ENCODE data around the gene DYNLT4.

Gene DYNLT4

GRCh38 chr1:44759077-44759476, 48.1 kb downstream of the DYNLT4 start:
- TF ChIP-seq SNAI2 (CRISPR knock-in tag; IDR thresholded peaks at IDR 0.05) = no peak
- TF ChIP-seq, protein P1, sequence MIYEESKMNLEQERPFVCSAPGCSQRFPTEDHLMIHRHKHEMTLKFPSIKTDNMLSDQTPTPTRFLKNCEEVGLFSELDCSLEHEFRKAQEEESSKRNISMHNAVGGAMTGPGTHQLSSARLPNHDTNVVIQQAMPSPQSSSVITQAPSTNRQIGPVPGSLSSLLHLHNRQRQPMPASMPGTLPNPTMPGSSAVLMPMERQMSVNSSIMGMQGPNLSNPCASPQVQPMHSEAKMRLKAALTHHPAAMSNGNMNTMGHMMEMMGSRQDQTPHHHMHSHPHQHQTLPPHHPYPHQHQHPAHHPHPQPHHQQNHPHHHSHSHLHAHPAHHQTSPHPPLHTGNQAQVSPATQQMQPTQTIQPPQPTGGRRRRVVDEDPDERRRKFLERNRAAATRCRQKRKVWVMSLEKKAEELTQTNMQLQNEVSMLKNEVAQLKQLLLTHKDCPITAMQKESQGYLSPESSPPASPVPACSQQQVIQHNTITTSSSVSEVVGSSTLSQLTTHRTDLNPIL (CRISPR knock-in tag; IDR thresholded peaks at IDR 0.05; ENCODE audit: low read depth) = no peak
- no peak for TF ChIP-seq ZFP3 (CRISPR knock-in tag; IDR thresholded peaks at IDR 0.05)
- TF ChIP-seq, protein P2, sequence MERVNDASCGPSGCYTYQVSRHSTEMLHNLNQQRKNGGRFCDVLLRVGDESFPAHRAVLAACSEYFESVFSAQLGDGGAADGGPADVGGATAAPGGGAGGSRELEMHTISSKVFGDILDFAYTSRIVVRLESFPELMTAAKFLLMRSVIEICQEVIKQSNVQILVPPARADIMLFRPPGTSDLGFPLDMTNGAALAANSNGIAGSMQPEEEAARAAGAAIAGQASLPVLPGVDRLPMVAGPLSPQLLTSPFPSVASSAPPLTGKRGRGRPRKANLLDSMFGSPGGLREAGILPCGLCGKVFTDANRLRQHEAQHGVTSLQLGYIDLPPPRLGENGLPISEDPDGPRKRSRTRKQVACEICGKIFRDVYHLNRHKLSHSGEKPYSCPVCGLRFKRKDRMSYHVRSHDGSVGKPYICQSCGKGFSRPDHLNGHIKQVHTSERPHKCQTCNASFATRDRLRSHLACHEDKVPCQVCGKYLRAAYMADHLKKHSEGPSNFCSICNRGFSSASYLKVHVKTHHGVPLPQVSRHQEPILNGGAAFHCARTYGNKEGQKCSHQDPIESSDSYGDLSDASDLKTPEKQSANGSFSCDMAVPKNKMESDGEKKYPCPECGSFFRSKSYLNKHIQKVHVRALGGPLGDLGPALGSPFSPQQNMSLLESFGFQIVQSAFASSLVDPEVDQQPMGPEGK (CRISPR knock-in tag; IDR thresholded peaks at IDR 0.05; ENCODE audit: borderline replicate concordance) = no peak
- TF ChIP-seq, protein P3, sequence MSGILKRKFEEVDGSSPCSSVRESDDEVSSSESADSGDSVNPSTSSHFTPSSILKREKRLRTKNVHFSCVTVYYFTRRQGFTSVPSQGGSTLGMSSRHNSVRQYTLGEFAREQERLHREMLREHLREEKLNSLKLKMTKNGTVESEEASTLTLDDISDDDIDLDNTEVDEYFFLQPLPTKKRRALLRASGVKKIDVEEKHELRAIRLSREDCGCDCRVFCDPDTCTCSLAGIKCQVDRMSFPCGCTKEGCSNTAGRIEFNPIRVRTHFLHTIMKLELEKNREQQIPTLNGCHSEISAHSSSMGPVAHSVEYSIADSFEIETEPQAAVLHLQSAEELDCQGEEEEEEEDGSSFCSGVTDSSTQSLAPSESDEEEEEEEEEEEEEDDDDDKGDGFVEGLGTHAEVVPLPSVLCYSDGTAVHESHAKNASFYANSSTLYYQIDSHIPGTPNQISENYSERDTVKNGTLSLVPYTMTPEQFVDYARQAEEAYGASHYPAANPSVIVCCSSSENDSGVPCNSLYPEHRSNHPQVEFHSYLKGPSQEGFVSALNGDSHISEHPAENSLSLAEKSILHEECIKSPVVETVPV (CRISPR knock-in tag; IDR thresholded peaks at IDR 0.05) = no peak
- no peak for TF ChIP-seq ARNTL (CRISPR knock-in tag; IDR thresholded peaks at IDR 0.05; ENCODE audit: borderline replicate concordance, low read depth)
- TF ChIP-seq GLIS3 (CRISPR knock-in tag; IDR thresholded peaks at IDR 0.05) = no peak
- no peak for TF ChIP-seq BACH2 (CRISPR knock-in tag; IDR thresholded peaks at IDR 0.05; ENCODE audit: borderline replicate concordance)
- no peak for TF ChIP-seq OSR1 (CRISPR knock-in tag; IDR thresholded peaks at IDR 0.05)
- no peak for TF ChIP-seq ESRRG (CRISPR knock-in tag; IDR thresholded peaks at IDR 0.05)
- no peak for TF ChIP-seq ZFP30 (CRISPR knock-in tag; IDR thresholded peaks at IDR 0.05)
- TF ChIP-seq, protein P4, sequence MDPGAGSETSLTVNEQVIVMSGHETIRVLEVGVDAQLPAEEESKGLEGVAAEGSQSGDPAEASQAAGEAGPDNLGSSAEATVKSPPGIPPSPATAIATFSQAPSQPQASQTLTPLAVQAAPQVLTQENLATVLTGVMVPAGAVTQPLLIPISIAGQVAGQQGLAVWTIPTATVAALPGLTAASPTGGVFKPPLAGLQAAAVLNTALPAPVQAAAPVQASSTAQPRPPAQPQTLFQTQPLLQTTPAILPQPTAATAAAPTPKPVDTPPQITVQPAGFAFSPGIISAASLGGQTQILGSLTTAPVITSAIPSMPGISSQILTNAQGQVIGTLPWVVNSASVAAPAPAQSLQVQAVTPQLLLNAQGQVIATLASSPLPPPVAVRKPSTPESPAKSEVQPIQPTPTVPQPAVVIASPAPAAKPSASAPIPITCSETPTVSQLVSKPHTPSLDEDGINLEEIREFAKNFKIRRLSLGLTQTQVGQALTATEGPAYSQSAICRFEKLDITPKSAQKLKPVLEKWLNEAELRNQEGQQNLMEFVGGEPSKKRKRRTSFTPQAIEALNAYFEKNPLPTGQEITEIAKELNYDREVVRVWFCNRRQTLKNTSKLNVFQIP (CRISPR knock-in tag; IDR thresholded peaks at IDR 0.05; ENCODE audit: borderline replicate concordance, low read depth) = no peak
- no peak for TF ChIP-seq ISL1 (CRISPR knock-in tag; IDR thresholded peaks at IDR 0.05)
- TF ChIP-seq ZNF70 (CRISPR knock-in tag; IDR thresholded peaks at IDR 0.05) = no peak
- no peak for TF ChIP-seq PPARA (CRISPR knock-in tag; IDR thresholded peaks at IDR 0.05; ENCODE audit: borderline replicate concordance)
- no peak for TF ChIP-seq TOX (CRISPR knock-in tag; IDR thresholded peaks at IDR 0.05; ENCODE audit: borderline replicate concordance)
- no peak for ATAC-seq

DNA sequence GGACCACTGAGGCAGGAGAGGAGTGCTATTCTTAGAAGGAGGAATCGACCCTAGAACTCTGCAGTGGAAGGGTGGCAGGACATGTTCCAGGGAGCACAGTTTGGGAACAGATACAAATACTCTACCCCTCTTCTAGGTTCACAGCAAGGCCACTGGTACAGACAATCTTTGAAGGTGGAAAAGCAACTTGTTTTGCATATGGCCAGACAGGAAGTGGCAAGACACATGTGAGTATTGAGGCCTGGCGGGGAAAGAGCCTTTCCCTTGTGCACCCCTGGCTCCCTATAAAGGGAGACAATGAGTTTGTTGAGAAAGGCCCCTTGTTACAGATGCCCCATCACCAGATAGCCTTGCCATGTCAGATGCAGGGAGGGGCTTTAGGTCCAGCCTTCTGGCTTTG, 49.7 kb downstream of the DYNLT4 start:
- TF ChIP-seq ZFP3 (CRISPR knock-in tag; IDR thresholded peaks at IDR 0.05) (no peak), GLIS3 (CRISPR knock-in tag; IDR thresholded peaks at IDR 0.05) (no peak), ZNF70 (CRISPR knock-in tag; IDR thresholded peaks at IDR 0.05) (no peak), TSHZ2 (CRISPR knock-in tag; IDR thresholded peaks at IDR 0.05) (no peak), TOX (CRISPR knock-in tag; IDR thresholded peaks at IDR 0.05; ENCODE audit: borderline replicate concordance) (no peak), ZNF8 (CRISPR knock-in tag; IDR thresholded peaks at IDR 0.05) (no peak), ZNF565 (CRISPR knock-in tag; conservative IDR thresholded peaks at IDR 0.05; ENCODE audit: low read depth) (no peak), ARNTL (CRISPR knock-in tag; IDR thresholded peaks at IDR 0.05; ENCODE audit: borderline replicate concordance, low read depth) (no peak), ISL1 (CRISPR knock-in tag; IDR thresholded peaks at IDR 0.05) (no peak), ZFP30 (CRISPR knock-in tag; IDR thresholded peaks at IDR 0.05) (no peak), OSR1 (CRISPR knock-in tag; IDR thresholded peaks at IDR 0.05) (no peak), TCF4 (CRISPR knock-in tag; IDR thresholded peaks at IDR 0.05; ENCODE audit: borderline replicate concordance) (no peak), ZC3H10 (CRISPR knock-in tag; IDR thresholded peaks at IDR 0.05) (no peak), RARB (CRISPR knock-in tag; IDR thresholded peaks at IDR 0.05) (no peak)
- TF ChIP-seq, protein P3 (CRISPR knock-in tag; IDR thresholded peaks at IDR 0.05) = no peak
- TF ChIP-seq, protein P1 (CRISPR knock-in tag; IDR thresholded peaks at IDR 0.05; ENCODE audit: low read depth) = no peak
- TF ChIP-seq, protein P4 (CRISPR knock-in tag; IDR thresholded peaks at IDR 0.05; ENCODE audit: borderline replicate concordance, low read depth) = no peak
- TF ChIP-seq, protein P2 (CRISPR knock-in tag; IDR thresholded peaks at IDR 0.05; ENCODE audit: borderline replicate concordance) = no peak
- no peak for ATAC-seq

Data from SK-N-SH treated with all-trans-retinoic acid at 6 μM for 48 hours (cell line).